Caco-2 (cell line): Measurements from ENCODE around the gene TLE1. TPM values are rescaled to one million over a fixed set of nuclear protein-coding genes. Genes with fewer than 3 reads are reported as not detected.

Source experiments
- BruUV-seq: library from RNA; stranded (reverse); fragments of 400-500 nt; replicated peaks from 2 replicates; lab custom pipeline; 2021; lab: Mats Ljungman, UMichigan
- CTCF ChIA-PET: fragments of 300-600 bp; sonication (Branson Sonifier 250); formaldehyde crosslinking; loops from one replicate; lab custom pipeline; 2022; ENCODE audit warnings: antibody characterized with exemption; lab: Charles Lee
- POLR2A ChIA-PET: fragments of 300-600 bp; sonication (Branson Sonifier 250); formaldehyde crosslinking; loops from one replicate; lab custom pipeline; 2022; ENCODE audit warnings: antibody characterized with exemption; lab: Charles Lee
- DNase-seq, 2 experiments: peaks; one replicate each; pipeline versions ENCODE4 v3.0.0 to v3.0.0-alpha.2; 2020 to 2022
- H3K27me3 ChIP-seq: replicated peaks from 2 replicates; pipeline ENCODE4 v1.6.0; 2011; ENCODE audit warnings: low read length; ENCODE audit not compliant: control insufficient read depth, insufficient read depth
- H3K36me3 ChIP-seq: 2 replicates; pipeline ENCODE4 v1.5.1; 2011; ENCODE audit warnings: low read length; ENCODE audit not compliant: control insufficient read depth, insufficient read depth
- H3K4me1 ChIP-seq: fragments of 250-450 bp; sonication (Bioruptor Pico); 2 replicates; pipeline ENCODE4 v1.5.1; 2020; ENCODE audit warnings: mild to moderate bottlenecking
- H3K4me3 ChIP-seq: 2 replicates; pipeline ENCODE4 v1.5.1; 2011; ENCODE audit warnings: low read depth, mild to moderate bottlenecking, control low read depth, low read length
- H3K9me3 ChIP-seq: fragments of 250-450 bp; sonication (Bioruptor Pico); 2 replicates; pipeline ENCODE4 v1.5.1; 2020; ENCODE audit warnings: mild to moderate bottlenecking, moderate library complexity
- H3K27ac Mint-ChIP-seq: one replicate; pipeline ENCODE4 v1.8.0; 2022; ENCODE audit warnings: mixed read lengths; ENCODE audit not compliant: unreplicated experiment
- H3K27me3 Mint-ChIP-seq: one replicate; pipeline ENCODE4 v1.8.0; 2022; ENCODE audit warnings: mixed read lengths; ENCODE audit not compliant: insufficient read depth, unreplicated experiment
- H3K36me3 Mint-ChIP-seq: one replicate; pipeline ENCODE4 v1.8.0; 2022; ENCODE audit warnings: mild to moderate bottlenecking, mixed read lengths; ENCODE audit not compliant: insufficient read depth, unreplicated experiment
- H3K4me1 Mint-ChIP-seq: one replicate; pipeline ENCODE4 v1.8.0; 2022; ENCODE audit warnings: low read depth, mixed read lengths; ENCODE audit not compliant: unreplicated experiment
- H3K4me3 Mint-ChIP-seq: one replicate; pipeline ENCODE4 v1.8.0; 2022; ENCODE audit warnings: mild to moderate bottlenecking, moderate library complexity, mixed read lengths; ENCODE audit not compliant: unreplicated experiment
- H3K9me3 Mint-ChIP-seq: one replicate; pipeline ENCODE4 v1.8.0; 2022; ENCODE audit warnings: mixed read lengths; ENCODE audit not compliant: unreplicated experiment
- intact Hi-C: fragments of 100-400 bp; cut with micrococcal nuclease; formaldehyde crosslinking; loops from one replicate; pipeline ENCODE4 v1.10.0; 2022; ENCODE audit not compliant: unreplicated experiment
- total RNA-seq: library from RNA; stranded (reverse); gene quantifications from 2 replicates; pipeline ENCODE4 v1.2.3, GENCODE V29; 2022
- TF ChIP-seq, protein P1 (sequence below), 2 experiments: fragments of 200-600 bp in 1 of 2; IDR thresholded peaks; 1 replicate in 1 of 2; 2 replicates in 1 of 2; pipeline versions ENCODE4 v1.5.1 to v1.8.0; 2011 to 2022; ENCODE audit warnings: antibody characterized with exemption in 1 of 2, control low read depth in 1 of 2, inconsistent platforms in 1 of 2, low read depth in 1 of 2, low read length in 1 of 2, mild to moderate bottlenecking in 1 of 2, moderate library complexity in 1 of 2; ENCODE audit not compliant: insufficient read depth in 1 of 2, severe bottlenecking in 1 of 2, unreplicated experiment in 1 of 2

TLE1 gene
- total RNA-seq, 1 experiment from 2014 or later: 18.3 TPM

- Mint-ChIP-seq H3K27ac (no peak overlapping the region), H3K9me3 (no peaks in the 10 kb centered on the region), H3K27me3 (no peaks in the 10 kb centered on the region), H3K4me3 (no peak overlapping the region), H3K4me1 (no peaks in the 10 kb centered on the region), H3K36me3 (no peaks in the 10 kb centered on the region)
- H3K4me3 ChIP-seq: no peak overlapping the region
- no peak for DNase-seq
- POLR2A ChIA-PET: no interaction called here
- no TSS peak for BruUV-seq
- CTCF ChIA-PET: no interaction called here
- TF ChIP-seq, protein P1, sequence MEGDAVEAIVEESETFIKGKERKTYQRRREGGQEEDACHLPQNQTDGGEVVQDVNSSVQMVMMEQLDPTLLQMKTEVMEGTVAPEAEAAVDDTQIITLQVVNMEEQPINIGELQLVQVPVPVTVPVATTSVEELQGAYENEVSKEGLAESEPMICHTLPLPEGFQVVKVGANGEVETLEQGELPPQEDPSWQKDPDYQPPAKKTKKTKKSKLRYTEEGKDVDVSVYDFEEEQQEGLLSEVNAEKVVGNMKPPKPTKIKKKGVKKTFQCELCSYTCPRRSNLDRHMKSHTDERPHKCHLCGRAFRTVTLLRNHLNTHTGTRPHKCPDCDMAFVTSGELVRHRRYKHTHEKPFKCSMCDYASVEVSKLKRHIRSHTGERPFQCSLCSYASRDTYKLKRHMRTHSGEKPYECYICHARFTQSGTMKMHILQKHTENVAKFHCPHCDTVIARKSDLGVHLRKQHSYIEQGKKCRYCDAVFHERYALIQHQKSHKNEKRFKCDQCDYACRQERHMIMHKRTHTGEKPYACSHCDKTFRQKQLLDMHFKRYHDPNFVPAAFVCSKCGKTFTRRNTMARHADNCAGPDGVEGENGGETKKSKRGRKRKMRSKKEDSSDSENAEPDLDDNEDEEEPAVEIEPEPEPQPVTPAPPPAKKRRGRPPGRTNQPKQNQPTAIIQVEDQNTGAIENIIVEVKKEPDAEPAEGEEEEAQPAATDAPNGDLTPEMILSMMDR (IDR thresholded peaks at IDR 0.05; ENCODE audit: insufficient read depth in 1 of 2, low read depth in 1 of 2, low read length in 1 of 2, severe bottlenecking in 1 of 2, unreplicated experiment in 1 of 2): no peak
- H3K27me3 ChIP-seq: no peaks in the 10 kb centered on the region
- no peaks in the 10 kb centered on the region for H3K4me1 ChIP-seq
- H3K9me3 ChIP-seq: no peaks in the 10 kb centered on the region
- intact Hi-C loops: no loop called here
- no peaks in the 10 kb centered on the region for H3K36me3 ChIP-seq
Measured at GRCh38 chr9:81705578-81705977, 16.2 kb upstream of the TLE1 start.

DNA sequence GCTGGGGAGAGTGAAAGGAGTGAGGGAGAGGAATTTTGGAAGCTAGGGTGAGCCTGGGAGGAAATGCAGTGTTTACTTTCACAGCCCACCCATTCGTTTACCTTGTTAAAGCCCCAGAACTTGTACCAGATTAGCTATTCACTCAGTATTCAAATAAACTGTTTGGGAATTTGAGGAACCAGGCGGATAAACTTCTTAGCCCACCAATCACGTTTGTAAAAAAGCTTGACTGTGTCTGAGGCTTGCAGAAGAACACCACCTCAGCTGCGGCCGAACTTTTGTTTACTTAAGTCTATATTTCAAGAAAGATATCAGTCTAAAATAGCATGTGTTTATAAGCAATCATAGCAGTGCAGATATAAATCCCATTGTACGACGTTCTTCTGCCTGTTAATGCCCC is 5.2 kb upstream of the TLE1 start:
- CTCF ChIA-PET: no interaction called here
- no peak for DNase-seq
- POLR2A ChIA-PET: no interaction called here
- Histone ChIP-seq H3K4me1 (peaks cover 7% of the 10 kb centered on the region), H3K4me3 (no peak overlapping the region), H3K27me3 (no peaks in the 10 kb centered on the region), H3K36me3 (no peaks in the 10 kb centered on the region), H3K9me3 (no peaks in the 10 kb centered on the region)
- Mint-ChIP-seq H3K27ac (no peak overlapping the region), H3K4me1 (no peaks in the 10 kb centered on the region), H3K36me3 (peaks cover 6% of the 10 kb centered on the region), H3K4me3 (no peak overlapping the region), H3K9me3 (no peaks in the 10 kb centered on the region), H3K27me3 (no peaks in the 10 kb centered on the region)
- TF ChIP-seq, protein P1 (IDR thresholded peaks at IDR 0.05; ENCODE audit: insufficient read depth in 1 of 2, low read depth in 1 of 2, low read length in 1 of 2, severe bottlenecking in 1 of 2, unreplicated experiment in 1 of 2): no peak
- intact Hi-C loops: no loop called here
- no TSS peak for BruUV-seq

DNA sequence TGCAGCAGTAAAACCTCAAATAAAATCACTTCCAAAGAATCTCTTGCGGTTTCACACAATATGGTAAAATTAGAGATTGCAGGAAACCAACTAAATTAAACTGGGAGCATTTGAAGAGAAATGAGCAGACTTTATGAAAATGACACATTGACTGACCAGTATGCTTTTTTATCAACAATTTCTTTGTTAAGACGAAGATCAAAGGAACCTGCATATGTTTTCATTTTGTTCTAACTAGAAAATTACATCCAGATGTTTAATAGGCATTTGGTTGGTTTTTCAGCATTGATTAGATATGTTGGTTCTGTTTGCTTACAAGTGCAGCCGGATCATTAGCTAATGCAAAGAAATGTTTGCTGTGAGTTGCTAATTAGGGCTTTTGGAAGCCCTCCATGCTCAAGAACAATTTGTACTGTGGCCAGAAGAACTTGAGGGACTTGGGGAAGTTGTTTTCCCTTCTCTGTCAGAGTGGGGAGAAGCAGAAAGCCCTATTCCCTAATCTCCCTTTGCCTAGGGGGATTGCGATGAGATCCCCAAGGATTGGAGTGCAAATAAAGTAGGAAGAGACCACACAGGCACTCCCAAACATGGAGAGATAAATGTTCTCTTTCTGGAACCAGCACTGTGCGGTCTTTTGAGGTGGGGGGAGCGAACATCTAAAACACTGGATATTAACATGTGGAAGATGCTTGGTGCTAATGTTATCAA is 4.5 kb upstream of the TLE1 start:
- Mint-ChIP-seq H3K27me3 (no peaks in the 10 kb centered on the region), H3K4me1 (no peaks in the 10 kb centered on the region), H3K4me3 (no peak overlapping the region), H3K36me3 (peaks cover 8% of the 10 kb centered on the region), H3K27ac (no peak overlapping the region), H3K9me3 (no peaks in the 10 kb centered on the region)
- intact Hi-C loops: no loop called here
- peaks cover 7% of the 10 kb centered on the region for H3K4me1 ChIP-seq
- H3K4me3 ChIP-seq: no peak overlapping the region
- no TSS peak for BruUV-seq
- TF ChIP-seq, protein P1 (IDR thresholded peaks at IDR 0.05; ENCODE audit: insufficient read depth in 1 of 2, low read depth in 1 of 2, low read length in 1 of 2, severe bottlenecking in 1 of 2, unreplicated experiment in 1 of 2): no peak
- H3K27me3 ChIP-seq: no peaks in the 10 kb centered on the region
- POLR2A ChIA-PET: no interaction called here
- no peaks in the 10 kb centered on the region for H3K36me3 ChIP-seq
- DNase-seq: no peak
- CTCF ChIA-PET: no interaction called here
- H3K9me3 ChIP-seq: no peaks in the 10 kb centered on the region
